Activated T-cell treated with anti-CD3 and anti-CD28 coated beads for 1 hour (primary cell): ENCODE results near the gene HPD.
"Not testable (repeated sequence)": the region's sequence is repeated elsewhere in the genome, so short reads cannot be mapped to it uniquely, and the experiment has no call there.

ENCODE experiments used
- DNase-seq: peaks from one replicate; pipeline ENCODE4 v3.0.0-alpha.2; 2020; ENCODE audit warnings: low read depth

Gene HPD

DNA sequence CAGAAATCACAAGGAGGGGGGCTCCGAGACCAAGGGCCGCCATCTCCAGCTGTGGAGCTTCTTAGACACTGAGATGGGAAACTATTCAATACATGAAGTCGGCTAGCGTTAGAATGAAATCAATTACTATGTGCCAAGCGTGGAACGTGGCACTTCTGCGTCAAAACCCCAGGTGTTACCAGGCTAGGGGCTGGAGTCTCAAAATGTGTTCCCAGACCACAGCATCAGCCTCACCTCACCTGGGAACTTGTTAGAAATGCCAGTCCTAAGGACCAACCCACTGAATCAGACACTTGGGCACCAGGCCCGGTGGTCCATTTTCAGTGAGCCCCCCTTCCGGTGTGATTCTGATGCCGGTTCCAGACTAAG, 59.9 kb downstream of the HPD start:
- DNase-seq: no peak

DNA sequence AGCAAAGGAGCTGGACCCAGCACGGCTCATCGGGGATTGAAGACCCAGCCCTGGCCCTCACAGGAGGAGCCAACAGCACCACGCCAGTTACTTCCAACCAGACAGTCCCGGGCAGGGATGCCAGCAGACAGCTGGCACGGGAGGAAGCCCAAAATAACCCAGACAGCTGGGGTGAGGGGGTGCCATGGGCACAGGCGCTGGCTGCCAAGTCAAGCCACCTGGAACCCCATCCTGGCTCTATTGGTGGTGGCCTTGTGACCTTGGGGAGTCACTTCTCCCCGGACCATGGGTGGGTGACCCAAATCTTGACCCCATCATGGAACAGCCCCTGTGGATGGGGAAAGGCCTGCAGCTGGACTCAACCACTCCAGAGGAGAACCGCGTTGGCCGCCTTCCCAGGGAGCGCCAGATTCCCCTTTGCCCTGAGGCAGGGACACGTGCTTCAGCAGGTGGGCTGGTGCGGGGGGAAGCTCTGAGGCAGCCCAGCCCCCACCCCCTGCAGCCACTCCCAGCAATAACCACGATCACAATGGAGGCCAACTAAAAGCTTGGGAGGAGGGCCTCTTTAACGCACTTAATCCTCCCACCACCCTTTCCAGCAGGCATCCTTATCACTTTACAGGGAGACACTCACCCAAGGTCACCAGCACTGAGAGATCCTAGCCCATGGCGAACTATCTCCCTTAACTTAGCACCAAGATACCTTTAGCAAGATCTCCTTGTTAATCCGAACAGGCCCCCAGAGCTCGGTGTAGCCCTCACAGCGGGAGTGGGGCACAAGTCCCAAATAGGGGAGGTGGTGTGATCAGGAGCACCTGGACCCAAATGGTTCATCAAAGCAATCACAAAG, 60.5 kb downstream of the HPD start:
- no peak for DNase-seq

DNA sequence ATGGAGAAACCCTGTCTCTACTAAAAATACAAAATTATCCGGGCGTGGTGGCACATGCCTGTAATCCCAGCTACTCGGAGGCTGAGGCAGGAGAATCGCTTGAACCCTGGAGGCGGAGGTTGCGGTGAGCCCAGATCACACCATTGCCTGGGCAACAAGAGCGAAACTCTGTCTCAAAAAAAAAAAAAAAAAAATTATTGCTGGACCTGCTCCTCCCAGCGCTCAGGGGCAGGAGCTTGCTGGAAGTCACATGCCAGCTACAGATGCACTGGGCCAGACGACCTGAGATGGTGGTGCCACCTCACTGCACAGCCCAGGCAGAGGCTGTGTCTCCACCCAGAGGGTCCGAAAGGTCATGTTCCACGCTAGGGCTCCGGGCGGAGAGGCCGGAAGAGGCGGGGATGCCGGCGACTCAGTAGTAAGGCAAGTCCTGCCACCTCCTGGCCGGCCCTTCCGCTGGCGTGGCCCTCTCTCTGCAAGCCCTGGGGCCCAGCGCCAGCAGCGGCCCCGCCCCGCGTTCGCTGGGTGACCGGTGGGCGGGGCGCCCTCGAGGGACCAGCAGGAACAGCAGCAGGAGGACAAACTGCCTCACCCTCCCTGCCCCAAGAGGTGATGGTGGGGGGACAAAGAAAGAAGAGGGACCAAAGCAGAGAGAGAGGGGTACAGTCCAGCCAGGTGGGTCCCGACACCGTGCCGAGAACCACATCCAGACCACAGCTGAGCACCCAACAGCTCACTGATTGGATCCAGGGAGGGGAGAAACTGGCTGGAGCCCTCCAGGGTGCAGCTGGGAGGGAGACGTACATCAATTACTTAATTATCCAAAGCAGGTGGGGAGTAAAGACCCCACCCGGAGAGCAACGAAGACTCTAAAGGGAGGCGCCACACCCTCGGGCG, 61.6 kb downstream of the HPD start:
- no peak for DNase-seq

- DNase-seq: peak; percentile 81
These were observed 63.4 kb downstream of the HPD start for GRCh38 chr12:121795034-121795968.

DNA sequence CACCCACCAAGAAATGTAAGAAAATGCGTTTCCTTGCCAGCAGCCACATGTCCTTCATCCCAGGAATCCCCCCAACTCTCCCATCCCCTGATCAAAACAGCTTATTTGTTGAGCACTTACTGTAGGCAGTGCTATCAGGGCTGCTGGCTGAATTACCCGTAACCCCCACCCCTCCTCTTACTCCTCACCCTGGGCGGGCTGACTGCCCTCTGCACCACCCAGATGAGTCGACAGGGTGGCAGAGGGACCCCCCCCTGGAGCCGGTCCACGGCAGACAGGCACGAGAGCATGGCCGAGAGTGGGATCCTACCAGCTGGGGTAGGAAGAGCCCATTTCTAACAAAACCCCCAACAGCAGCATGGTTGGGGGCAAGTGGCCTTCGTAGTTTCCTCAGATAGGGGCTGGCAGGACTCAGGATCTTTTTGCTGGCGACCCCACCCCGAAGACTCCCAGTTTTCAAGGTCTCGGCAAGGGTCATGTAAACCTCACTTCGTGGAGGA, 64.1 kb downstream of the HPD start:
- no peak for DNase-seq

GRCh38 chr12:121793838-121794533, 64.7 kb downstream of the HPD start:
- peak; percentile 92 for DNase-seq

- DNase-seq: no peak
These were observed 65.2 kb downstream of the HPD start, which contains the start of gene RHOF for GRCh38 chr12:121793440-121793837. Gene RHOF (minus strand): TSS chr12:121793688. CDS start chr12:121793633, 55 bp downstream.

DNA sequence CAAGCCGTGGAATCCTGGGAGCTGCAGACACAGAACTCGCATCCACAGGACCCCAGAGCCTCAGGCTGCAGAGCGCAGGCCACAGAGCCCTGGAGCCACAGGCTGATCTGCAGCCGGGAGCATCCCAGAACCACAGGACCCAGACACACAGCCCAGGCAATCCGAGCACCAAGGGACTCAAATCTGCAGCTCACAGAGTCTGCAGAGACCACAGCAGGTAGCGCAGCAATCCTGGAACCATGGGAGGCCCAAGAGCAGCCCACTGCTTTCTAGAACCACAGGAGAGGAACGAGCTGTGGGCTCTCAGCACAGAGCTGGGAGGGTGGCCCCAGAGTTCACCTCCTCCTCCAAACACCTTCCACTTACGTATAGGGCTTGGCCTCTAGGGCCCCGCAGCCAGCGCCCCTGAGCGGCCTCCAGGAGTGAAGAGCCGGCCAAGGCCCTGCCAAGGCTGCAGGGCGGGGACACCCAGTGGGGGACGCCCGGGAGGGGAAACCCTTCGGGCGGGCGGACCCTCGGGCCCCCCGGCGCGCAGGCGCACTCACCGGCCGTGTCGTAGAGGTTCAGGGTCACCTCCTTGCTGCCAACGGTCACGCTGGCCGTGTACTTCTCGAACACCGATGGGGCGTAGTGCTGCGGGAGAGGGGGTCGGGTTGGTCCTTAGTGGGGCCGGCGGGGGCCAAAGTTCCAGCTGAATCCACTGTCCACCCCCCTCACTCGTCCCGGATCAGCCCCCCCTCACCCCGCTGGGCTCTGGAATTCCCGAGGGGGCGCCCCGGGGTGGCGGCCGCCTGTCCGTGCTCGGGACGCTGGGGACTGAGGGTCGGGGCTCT, 65.8 kb downstream of the HPD start:
- no peak for DNase-seq

GRCh38 chr12:121791671-121792551, 66.7 kb downstream of the HPD start:
- no peak for DNase-seq

DNA sequence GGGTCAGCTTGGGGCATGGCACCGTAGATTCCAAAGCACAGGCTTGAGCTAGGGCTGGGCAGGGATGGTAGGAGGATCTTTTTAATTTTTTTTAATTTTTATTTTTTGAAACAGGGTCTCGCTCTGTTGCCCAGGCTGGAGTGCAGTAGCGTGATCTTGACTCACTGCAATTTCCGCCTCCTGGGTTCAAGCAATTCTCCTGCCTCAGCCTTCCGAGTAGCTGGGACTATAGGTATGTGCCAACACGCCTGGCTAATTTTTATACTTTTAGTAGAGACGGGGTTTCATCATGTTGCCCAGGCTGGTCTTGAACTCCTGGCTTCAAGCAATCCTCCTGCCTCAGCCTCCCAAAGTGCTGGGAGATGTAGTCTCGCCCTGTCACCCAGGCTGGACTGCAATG, 67.9 kb downstream of the HPD start:
- DNase-seq: not testable (repeated sequence)

DNA sequence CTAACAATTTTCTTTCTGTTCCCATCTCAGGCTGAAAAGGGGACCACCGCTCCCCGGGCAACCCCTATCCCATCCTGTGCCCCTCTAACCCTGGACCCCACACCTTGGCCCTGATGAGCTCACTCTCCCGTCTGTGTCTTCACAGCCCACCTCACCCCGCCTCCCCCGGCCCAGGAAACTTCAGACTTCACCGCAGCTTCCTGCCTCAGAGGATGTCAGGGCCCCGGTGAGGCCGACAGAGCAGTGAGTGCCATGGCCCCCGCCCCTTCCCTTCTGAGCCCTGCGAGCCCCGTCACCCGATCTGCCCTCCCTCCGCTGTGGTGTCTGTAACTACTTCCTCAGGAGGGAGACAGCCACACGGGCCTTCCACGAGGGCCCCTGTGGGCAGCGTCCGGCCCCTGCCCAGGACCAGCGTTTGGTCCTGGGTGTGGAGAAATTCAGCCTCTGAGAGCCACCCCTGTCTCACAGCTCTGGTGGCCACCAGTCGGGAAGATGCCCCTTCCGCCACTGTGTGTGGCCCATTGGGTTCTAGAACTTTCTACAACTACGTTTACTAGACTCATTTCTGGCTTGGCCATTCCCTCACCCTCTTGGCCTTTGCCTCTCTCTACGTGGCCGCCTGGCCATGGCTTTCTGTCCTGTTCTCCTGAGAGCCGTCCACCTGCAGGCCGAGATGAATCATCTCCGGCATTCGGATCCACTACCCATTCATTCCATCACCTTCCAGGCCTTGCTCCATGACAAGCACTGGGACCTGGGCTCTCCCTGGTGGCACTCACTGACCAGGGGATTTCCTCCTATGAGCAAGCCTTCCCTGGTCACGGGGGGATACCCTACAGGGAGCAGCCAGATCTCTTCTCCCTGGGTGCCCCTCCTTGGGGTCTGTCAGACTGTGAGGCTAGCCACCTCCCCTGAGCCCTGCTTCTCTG, 68.6 kb downstream of the HPD start:
- DNase-seq: peak; percentile 91
